Measurements from ENCODE around the gene DOCK4.

Gene DOCK4

DNA sequence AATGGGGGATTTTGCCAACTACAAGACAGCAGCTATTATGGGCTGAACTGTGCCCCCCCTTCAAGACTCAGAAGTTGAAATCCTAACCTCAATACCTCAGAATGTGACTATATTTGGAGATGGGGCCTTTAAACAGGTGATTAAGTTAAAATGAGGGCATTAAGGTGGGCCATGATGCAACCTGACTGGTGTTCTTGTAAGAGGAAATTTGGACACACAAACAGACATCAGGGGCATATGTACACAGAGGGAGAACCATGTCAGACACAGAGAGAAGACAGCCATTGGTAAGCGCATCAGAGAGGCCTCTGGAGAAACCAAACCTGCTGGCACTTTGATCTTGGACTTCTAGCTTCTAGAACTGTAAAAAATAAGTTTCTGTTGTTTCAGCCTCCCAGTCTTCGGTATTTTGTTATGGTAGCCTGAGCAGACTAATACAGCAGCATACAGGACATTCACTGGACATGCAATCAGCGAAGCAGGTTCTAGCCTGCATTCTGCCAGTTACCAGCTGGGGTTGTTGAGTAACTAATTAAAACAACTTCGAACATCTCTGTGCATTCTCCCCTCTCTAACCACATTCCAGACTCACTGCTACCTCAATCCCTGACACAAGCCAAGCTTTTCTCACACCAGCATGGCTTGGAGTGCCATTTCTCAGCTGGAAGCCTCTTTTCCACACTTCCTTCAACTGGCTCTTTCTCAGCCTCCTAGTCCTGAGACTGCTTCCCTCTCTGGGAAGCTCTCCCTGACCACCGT is 141.4 kb downstream of the DOCK4 start:
- no peak for TF ChIP-seq CTCF (IDR thresholded peaks at IDR 0.05)
- no peak for TF ChIP-seq ZFX (IDR thresholded peaks at IDR 0.05; ENCODE audit: borderline replicate concordance)

DNA sequence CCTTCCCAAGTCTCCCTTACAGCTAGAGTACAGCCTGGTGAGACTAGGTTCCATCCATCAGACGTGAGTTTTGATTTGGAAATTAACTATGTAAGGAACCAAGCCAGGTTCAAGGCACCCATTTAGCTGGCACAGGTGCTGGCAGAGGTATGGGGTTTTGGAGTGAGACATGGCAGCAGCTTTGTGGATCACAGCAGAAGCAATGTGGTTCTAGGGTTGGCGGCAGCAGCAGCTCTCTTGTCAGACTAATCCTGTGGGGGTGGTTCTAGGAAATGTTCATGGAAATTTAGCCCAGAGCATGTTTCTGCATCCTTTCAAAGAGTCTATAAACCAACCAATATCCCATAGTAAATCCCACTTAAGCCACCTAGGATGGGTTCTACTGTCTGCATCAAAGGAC is 142.2 kb downstream of the DOCK4 start:
- no peak for TF ChIP-seq CTCF (IDR thresholded peaks at IDR 0.05)
- TF ChIP-seq ZFX (IDR thresholded peaks at IDR 0.05; ENCODE audit: borderline replicate concordance), result no peak
- no peak overlapping the region for H3K27ac ChIP-seq

More for the DNA sequence above, 141.4 kb downstream of the DOCK4 start:
- H3K27ac ChIP-seq, result no peak overlapping the region

- no peak overlapping the region for H3K27ac ChIP-seq
- TF ChIP-seq CTCF (IDR thresholded peaks at IDR 0.05) (no peak), ZFX (IDR thresholded peaks at IDR 0.05; ENCODE audit: borderline replicate concordance) (no peak)
These were observed 145.1 kb downstream of the DOCK4 start for GRCh38 chr7:112061051-112061450.

DNA sequence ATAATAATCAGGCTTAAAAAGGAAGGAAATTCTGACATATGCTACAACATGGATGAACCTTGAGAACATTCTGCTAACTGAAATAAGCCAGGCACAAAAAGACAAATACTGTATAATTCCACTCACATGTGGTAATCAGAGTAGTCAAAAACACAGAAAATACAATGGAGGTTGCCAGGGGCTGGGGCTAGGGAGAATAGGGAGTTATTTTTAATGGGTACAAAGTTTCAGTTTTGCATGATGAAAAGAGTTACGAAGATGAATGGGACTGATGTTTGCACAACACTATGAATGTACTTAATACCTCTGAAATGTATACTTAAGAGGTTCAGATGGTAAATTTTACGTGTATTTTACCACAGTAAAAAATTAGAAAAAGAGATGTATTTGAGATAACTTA is 145.6 kb downstream of the DOCK4 start:
- no peak for TF ChIP-seq ZFX (IDR thresholded peaks at IDR 0.05; ENCODE audit: borderline replicate concordance)
- no peak for TF ChIP-seq CTCF (IDR thresholded peaks at IDR 0.05)
- H3K27ac ChIP-seq, result no peak overlapping the region

DNA sequence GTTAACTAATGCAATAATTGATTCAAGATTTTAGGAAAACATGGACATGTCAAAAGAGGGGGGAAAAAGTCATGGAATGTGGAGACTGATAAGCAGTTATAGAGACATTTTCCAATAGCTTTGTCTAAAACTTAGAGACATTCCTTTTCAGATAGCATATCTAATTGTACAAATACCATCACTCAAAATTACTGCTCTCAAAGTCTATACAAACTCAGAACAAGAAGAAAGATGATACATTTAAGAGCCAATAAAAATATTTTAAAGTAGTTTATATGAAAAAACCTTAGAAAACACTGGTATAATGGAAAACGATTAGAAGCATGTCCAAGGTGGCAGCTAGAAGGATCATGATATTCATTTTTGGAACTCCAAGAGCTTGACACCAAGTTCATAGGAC is 146.5 kb downstream of the DOCK4 start:
- no peak overlapping the region for H3K27ac ChIP-seq
- no peak for TF ChIP-seq ZFX (IDR thresholded peaks at IDR 0.05; ENCODE audit: borderline replicate concordance)
- no peak for TF ChIP-seq CTCF (IDR thresholded peaks at IDR 0.05)

- H3K27ac ChIP-seq, result no peak overlapping the region
- no peak for TF ChIP-seq CTCF (IDR thresholded peaks at IDR 0.05)
- no peak for TF ChIP-seq ZFX (IDR thresholded peaks at IDR 0.05; ENCODE audit: borderline replicate concordance)
These were observed 147.5 kb downstream of the DOCK4 start for GRCh38 chr7:112058686-112059085.

DNA sequence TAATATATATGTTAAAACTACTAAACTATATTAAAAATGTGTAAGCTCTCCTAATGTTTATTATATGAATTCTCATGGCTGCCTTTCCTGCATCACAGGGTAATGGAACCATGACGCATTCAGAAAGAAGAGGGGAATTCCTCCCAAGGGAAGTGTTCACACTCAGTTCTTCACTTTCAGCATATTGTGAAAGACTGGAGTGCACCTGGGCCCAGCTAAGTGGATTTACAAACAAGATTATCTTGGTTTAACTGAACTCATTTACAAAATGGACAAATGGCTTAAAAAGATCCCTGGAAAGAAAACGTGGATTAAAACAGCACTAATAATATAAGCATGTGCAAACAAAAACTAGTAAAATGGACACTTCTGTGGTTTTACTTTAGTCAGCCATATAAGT is 149.8 kb downstream of the DOCK4 start:
- TF ChIP-seq ZFX (IDR thresholded peaks at IDR 0.05; ENCODE audit: borderline replicate concordance), result no peak
- no peak for TF ChIP-seq CTCF (IDR thresholded peaks at IDR 0.05)
- no peak overlapping the region for H3K27ac ChIP-seq

Measured in 22Rv1 (cell line).